ENCODE measurements around the gene CRACR2A.

DNA sequence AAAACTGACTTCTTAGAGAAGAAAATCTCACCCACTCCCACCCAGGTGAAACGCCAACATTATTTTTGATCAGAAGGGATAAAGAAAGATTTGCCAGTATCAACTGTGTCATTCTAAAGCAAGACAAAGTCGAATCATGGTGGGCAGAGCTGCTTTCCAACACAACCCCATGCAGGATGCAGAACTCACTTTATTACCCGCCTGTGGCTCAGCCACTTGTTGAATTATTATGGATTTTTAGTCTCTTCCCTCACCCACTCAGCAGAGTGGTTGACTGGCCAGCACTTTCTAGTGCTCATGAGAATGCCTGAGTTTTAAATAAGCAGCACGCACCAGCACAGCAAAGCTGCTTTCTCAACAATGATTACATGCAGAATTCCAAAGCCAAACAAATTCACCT is 32.1 kb downstream of the CRACR2A start:
- TF ChIP-seq, protein P1, sequence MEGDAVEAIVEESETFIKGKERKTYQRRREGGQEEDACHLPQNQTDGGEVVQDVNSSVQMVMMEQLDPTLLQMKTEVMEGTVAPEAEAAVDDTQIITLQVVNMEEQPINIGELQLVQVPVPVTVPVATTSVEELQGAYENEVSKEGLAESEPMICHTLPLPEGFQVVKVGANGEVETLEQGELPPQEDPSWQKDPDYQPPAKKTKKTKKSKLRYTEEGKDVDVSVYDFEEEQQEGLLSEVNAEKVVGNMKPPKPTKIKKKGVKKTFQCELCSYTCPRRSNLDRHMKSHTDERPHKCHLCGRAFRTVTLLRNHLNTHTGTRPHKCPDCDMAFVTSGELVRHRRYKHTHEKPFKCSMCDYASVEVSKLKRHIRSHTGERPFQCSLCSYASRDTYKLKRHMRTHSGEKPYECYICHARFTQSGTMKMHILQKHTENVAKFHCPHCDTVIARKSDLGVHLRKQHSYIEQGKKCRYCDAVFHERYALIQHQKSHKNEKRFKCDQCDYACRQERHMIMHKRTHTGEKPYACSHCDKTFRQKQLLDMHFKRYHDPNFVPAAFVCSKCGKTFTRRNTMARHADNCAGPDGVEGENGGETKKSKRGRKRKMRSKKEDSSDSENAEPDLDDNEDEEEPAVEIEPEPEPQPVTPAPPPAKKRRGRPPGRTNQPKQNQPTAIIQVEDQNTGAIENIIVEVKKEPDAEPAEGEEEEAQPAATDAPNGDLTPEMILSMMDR (IDR thresholded peaks at IDR 0.05) = no peak
- no peak for TF ChIP-seq POLR2A (IDR thresholded peaks at IDR 0.05)
